Nephron progenitor cell (in vitro differentiated cells): ENCODE measurements around the gene MECR.

Experiments
- DNase-seq: peaks from one replicate; pipeline ENCODE4 v3.0.0; 2021
- H3K27ac Mint-ChIP-seq: 2 replicates; pipeline ENCODE4 v1.8.0; 2021; ENCODE audit warnings: mild to moderate bottlenecking, moderate library complexity, mixed read lengths
- H3K27me3 Mint-ChIP-seq: 2 replicates; pipeline ENCODE4 v1.8.0; 2021; ENCODE audit warnings: mild to moderate bottlenecking, low read depth, mixed read lengths; ENCODE audit not compliant: poor library complexity
- H3K36me3 Mint-ChIP-seq: 2 replicates; pipeline ENCODE4 v1.8.0; 2021; ENCODE audit warnings: low read depth, mixed read lengths
- H3K4me1 Mint-ChIP-seq: 2 replicates; pipeline ENCODE4 v1.8.0; 2021; ENCODE audit warnings: mixed read lengths
- H3K4me3 Mint-ChIP-seq: 2 replicates; pipeline ENCODE4 v1.8.0; 2021; ENCODE audit warnings: mild to moderate bottlenecking, moderate library complexity, mixed read lengths
- H3K9me3 Mint-ChIP-seq: 2 replicates; pipeline ENCODE4 v1.8.0; 2021; ENCODE audit warnings: mild to moderate bottlenecking, moderate library complexity, mixed read lengths
- TF ChIP-seq, protein P1 (sequence below): fragments of 200-600 bp; sonication (generic); IDR thresholded peaks from 2 replicates; pipeline ENCODE4 v1.5.0; 2021; ENCODE audit warnings: antibody characterized with exemption

MECR gene

DNA sequence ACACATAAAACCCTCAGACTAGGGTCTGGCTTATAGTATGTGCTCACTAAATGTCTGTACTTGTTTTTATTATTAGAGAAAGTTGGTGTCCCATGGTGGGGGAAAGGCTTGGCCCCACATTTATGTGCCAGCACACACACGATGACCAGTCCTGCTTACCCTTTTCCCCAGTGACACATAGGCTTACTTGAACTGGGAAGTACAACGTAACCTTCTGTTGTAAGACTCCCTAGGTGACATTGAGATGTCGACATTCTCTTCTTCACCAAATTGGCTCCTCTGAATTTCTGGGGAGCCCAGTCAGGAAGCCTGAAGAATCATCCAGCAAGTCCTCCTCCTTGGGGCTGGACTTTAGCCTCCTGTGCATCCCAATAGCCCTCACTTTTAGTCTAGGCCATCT is 1.7 kb upstream of the MECR start:
- Mint-ChIP-seq H3K4me3 (no peak overlapping the region), H3K36me3 (no peaks in the 10 kb centered on the region), H3K9me3 (no peaks in the 10 kb centered on the region), H3K4me1 (peaks cover 49% of the 10 kb centered on the region), H3K27me3 (peaks cover 39% of the 10 kb centered on the region), H3K27ac (no peak overlapping the region)
- no peak for DNase-seq
- TF ChIP-seq, protein P1, sequence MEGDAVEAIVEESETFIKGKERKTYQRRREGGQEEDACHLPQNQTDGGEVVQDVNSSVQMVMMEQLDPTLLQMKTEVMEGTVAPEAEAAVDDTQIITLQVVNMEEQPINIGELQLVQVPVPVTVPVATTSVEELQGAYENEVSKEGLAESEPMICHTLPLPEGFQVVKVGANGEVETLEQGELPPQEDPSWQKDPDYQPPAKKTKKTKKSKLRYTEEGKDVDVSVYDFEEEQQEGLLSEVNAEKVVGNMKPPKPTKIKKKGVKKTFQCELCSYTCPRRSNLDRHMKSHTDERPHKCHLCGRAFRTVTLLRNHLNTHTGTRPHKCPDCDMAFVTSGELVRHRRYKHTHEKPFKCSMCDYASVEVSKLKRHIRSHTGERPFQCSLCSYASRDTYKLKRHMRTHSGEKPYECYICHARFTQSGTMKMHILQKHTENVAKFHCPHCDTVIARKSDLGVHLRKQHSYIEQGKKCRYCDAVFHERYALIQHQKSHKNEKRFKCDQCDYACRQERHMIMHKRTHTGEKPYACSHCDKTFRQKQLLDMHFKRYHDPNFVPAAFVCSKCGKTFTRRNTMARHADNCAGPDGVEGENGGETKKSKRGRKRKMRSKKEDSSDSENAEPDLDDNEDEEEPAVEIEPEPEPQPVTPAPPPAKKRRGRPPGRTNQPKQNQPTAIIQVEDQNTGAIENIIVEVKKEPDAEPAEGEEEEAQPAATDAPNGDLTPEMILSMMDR: no peak

DNA sequence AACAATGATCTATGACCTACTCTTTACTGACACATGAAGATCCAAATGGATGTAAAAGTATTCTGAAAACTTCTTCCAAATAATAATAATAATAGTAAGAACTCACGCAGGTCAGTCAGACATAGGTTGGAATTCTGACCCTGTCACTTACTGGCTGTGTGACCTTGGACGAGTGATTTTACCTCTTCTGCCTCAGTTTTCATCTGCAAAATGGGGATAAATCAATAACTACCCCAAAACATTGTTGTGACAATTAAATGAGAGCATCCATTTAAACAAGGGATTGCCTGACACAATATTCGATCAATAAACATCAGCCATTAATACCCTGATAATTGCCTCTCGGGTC is 556 bp downstream of the MECR start:
- Mint-ChIP-seq H3K9me3 (no peaks in the 10 kb centered on the region), H3K4me1 (peaks cover 40% of the 10 kb centered on the region), H3K27ac (no peak overlapping the region), H3K27me3 (peaks cover 27% of the 10 kb centered on the region), H3K4me3 (peak overlapping the region; percentile 98), H3K36me3 (no peaks in the 10 kb centered on the region)
- DNase-seq: no peak
- TF ChIP-seq, protein P1: no peak

DNA sequence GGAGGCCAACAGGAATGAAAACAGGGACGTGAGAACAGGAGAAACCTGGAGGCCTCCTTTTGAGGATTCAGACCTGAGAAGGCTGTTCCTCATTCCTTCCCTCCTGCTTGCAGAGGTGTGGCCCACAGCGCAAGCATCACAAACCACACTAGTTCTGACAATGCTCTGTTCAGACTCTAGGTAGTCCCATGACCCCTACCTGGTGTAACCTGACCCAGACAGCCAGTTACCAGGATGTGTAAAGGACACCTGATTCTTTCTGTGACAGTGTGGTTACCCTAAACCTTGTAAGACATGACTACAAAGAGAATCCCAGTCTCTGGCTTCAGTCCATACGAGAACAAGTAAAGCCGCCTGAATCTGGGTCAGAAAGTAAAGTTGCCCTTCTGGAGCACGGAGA is 3.2 kb downstream of the MECR start:
- peaks cover 6% of the 10 kb centered on the region for H3K27me3 Mint-ChIP-seq
- DNase-seq: no peak
- no peaks in the 10 kb centered on the region for H3K9me3 Mint-ChIP-seq
- H3K4me1 Mint-ChIP-seq: peaks cover 33% of the 10 kb centered on the region
- no peaks in the 10 kb centered on the region for H3K36me3 Mint-ChIP-seq
- TF ChIP-seq, protein P1: no peak
- H3K4me3 Mint-ChIP-seq: no peak overlapping the region
- H3K27ac Mint-ChIP-seq: no peak overlapping the region

DNA sequence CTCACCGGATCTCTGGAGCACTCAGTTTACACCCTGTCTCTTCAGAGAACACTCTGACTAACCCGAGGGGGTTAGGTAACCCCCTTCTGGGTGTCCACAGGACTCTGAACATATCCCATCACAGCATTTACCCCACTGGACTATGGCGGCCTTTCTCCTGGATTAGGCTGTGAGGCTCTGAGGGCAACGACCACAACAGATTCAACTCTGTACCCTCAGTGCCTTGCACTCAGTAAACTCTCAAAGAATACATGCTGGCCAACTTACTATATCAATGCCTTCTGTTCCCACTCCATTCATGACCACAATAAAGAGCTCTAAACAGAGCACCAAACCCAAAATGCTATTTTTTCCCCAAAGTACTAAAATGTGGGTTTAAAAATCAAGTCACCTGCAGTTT is 5.4 kb downstream of the MECR start:
- Mint-ChIP-seq H3K27ac (peak overlapping the region; percentile 41), H3K36me3 (peaks cover 4% of the 10 kb centered on the region), H3K4me1 (peaks cover 26% of the 10 kb centered on the region)

DNA sequence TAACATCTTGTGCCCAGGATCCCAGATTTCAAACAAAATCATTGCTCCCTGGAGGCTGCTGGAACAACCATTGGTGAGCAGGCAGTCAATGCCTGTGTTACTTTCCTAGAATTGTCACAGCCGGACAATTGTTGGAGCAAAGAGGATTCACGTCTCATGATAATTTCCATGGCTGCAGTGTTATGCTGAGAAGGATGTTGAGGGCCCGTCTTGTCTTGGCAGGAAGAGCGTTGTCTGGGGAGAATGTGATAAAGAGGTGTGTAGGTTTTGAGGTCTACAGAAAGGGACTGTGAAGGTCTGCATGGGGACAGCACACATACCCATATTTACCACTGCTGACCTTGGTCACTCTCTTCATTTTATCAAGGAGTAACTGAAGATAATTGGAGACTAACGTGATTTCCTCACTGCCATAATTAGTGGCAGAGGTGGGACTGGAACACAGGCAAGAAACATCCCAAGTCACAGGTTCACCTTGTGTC is 6.3 kb downstream of the MECR start:
- Mint-ChIP-seq H3K27me3 (peaks cover 2% of the 10 kb centered on the region), H3K9me3 (no peaks in the 10 kb centered on the region), H3K36me3 (peaks cover 6% of the 10 kb centered on the region), H3K4me1 (peaks cover 16% of the 10 kb centered on the region), H3K4me3 (no peak overlapping the region), H3K27ac (no peak overlapping the region)
- DNase-seq: no peak
- TF ChIP-seq, protein P1: no peak

More for the DNA sequence above, 5.4 kb downstream of the MECR start:
- no peaks in the 10 kb centered on the region for H3K9me3 Mint-ChIP-seq
- DNase-seq: no peak
- H3K4me3 Mint-ChIP-seq: no peak overlapping the region
- peaks cover 3% of the 10 kb centered on the region for H3K27me3 Mint-ChIP-seq
- TF ChIP-seq, protein P1: no peak

DNA sequence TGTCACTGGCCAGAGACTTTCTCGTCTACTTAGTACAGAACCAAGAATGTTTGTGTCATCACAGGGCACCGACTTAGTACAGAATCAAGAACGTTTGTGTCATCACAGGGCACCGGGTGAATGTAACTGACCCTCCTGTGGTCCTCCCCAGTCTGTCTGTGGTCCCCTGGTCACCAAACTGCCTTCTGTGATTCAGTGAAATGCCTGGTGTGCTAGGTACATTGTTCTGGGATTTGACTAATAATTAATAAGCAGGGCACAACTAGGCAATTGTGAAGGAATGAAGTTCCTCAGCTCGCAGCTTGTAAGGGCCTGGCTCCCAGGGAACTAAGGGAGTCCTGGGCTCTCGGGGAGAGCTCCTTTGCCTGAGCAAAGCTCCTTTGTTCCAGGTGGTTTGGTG is 7.2 kb downstream of the MECR start:
- Mint-ChIP-seq H3K27ac (no peak overlapping the region), H3K4me1 (peaks cover 11% of the 10 kb centered on the region), H3K9me3 (no peaks in the 10 kb centered on the region), H3K27me3 (peaks cover 2% of the 10 kb centered on the region), H3K4me3 (no peak overlapping the region), H3K36me3 (peaks cover 6% of the 10 kb centered on the region)
- DNase-seq: no peak
- TF ChIP-seq, protein P1: no peak
